A673 (cell line): ENCODE data around the gene ARPC1A. TPM values are rescaled to one million over a fixed set of nuclear protein-coding genes. Genes with fewer than 3 reads are reported as not detected.

Experiments used
- BruUV-seq: library from RNA; stranded (reverse); fragments of 400-500 nt; replicated peaks from 2 replicates; lab custom pipeline; 2021; lab: Mats Ljungman, UMichigan
- CTCF ChIA-PET: fragments of 300-600 bp; sonication (Branson Sonifier 250); formaldehyde crosslinking; loops from one replicate; lab custom pipeline; 2022; ENCODE audit warnings: antibody characterized with exemption; lab: Charles Lee
- POLR2A ChIA-PET: fragments of 300-600 bp; sonication (Branson Sonifier 250); formaldehyde crosslinking; loops from one replicate; lab custom pipeline; 2022; ENCODE audit warnings: antibody characterized with exemption; ENCODE audit not compliant: low non-redundant PET; lab: Charles Lee
- DNase-seq: peaks from one replicate; pipeline ENCODE4 v3.0.0-alpha.2; 2015; ENCODE audit warnings: low spot score
- H3K27ac ChIP-seq: fragments of 200-600 bp; sonication (generic); 2 replicates; pipeline ENCODE4 v1.5.1; 2016; ENCODE audit warnings: mixed run types, low read depth, mild to moderate bottlenecking, mixed read lengths, antibody characterized with exemption, low read length; ENCODE audit not compliant: poor library complexity, severe bottlenecking
- H3K27me3 ChIP-seq: fragments of 200-600 bp; sonication (generic); replicated peaks from 2 replicates; pipeline ENCODE4 v1.6.1; 2017; ENCODE audit warnings: mixed run types, low read depth, mild to moderate bottlenecking, mixed read lengths, antibody characterized with exemption, low read length; ENCODE audit not compliant: insufficient read depth, poor library complexity
- H3K36me3 ChIP-seq: fragments of 200-600 bp; sonication (generic); 2 replicates; pipeline ENCODE4 v1.6.1; 2016; ENCODE audit warnings: mixed run types, mild to moderate bottlenecking, mixed read lengths, antibody characterized with exemption, low read length; ENCODE audit not compliant: insufficient read depth, poor library complexity, severe bottlenecking
- H3K4me1 ChIP-seq: fragments of 200-600 bp; sonication (generic); 2 replicates; pipeline ENCODE4 v1.6.1; 2017; ENCODE audit warnings: mixed run types, mild to moderate bottlenecking, mixed read lengths, antibody characterized with exemption, low read length; ENCODE audit not compliant: insufficient read depth, poor library complexity, severe bottlenecking
- H3K4me3 ChIP-seq: fragments of 200-600 bp; sonication (generic); 2 replicates; pipeline ENCODE4 v1.5.1; 2016; ENCODE audit warnings: low read depth, mixed run types, mild to moderate bottlenecking, mixed read lengths, low read length; ENCODE audit not compliant: poor library complexity, severe bottlenecking
- H3K9me3 ChIP-seq: fragments of 200-600 bp; sonication (generic); 2 replicates; pipeline ENCODE4 v1.6.1; 2016; ENCODE audit warnings: mixed run types, low read depth, mild to moderate bottlenecking, mixed read lengths, antibody characterized with exemption, low read length; ENCODE audit not compliant: poor library complexity, severe bottlenecking
- EZH2 ChIP-seq: fragments of 200-600 bp; sonication (generic); IDR thresholded peaks from 2 replicates; pipeline ENCODE4 v1.6.1; 2017; ENCODE audit warnings: borderline replicate concordance, low read depth, mild to moderate bottlenecking, mixed read lengths, antibody characterized with exemption, low read length; ENCODE audit not compliant: poor library complexity, severe bottlenecking
- intact Hi-C: fragments of 100-400 bp; cut with micrococcal nuclease; formaldehyde crosslinking; loops from one replicate; pipeline ENCODE4 v1.10.0; 2022; ENCODE audit not compliant: unreplicated experiment
- total RNA-seq: library from RNA; stranded (reverse); gene quantifications from 2 replicates; pipeline ENCODE4 v1.2.3, GENCODE V29; 2021
- TF ChIP-seq, protein P1 (sequence below): fragments of 300-800, 200-600 bp; sonication (generic); conservative IDR thresholded peaks from 2 replicates; pipeline ENCODE4 v1.5.1; 2017; ENCODE audit warnings: low read depth, mild to moderate bottlenecking, antibody characterized with exemption, low read length, moderate library complexity, mixed read lengths

ARPC1A gene
- total RNA-seq, 1 experiment from 2014 or later = 167 TPM

GRCh38 chr7:99402854-99403253 lies 77.2 kb downstream of the ARPC1A start:
- Histone ChIP-seq H3K36me3 (peaks cover 58% of the 10 kb centered on the region), H3K4me3 (no peak overlapping the region), H3K27me3 (no peaks in the 10 kb centered on the region), H3K27ac (no peak overlapping the region), H3K9me3 (no peaks in the 10 kb centered on the region), H3K4me1 (peaks cover 15% of the 10 kb centered on the region)
- ChIA-PET CTCF (no interaction called here), POLR2A (no interaction called here)
- BruUV-seq = no TSS peak
- intact Hi-C loops = no loop called here
- no peak for DNase-seq
- TF ChIP-seq EZH2 = no peak
- TF ChIP-seq, protein P1, sequence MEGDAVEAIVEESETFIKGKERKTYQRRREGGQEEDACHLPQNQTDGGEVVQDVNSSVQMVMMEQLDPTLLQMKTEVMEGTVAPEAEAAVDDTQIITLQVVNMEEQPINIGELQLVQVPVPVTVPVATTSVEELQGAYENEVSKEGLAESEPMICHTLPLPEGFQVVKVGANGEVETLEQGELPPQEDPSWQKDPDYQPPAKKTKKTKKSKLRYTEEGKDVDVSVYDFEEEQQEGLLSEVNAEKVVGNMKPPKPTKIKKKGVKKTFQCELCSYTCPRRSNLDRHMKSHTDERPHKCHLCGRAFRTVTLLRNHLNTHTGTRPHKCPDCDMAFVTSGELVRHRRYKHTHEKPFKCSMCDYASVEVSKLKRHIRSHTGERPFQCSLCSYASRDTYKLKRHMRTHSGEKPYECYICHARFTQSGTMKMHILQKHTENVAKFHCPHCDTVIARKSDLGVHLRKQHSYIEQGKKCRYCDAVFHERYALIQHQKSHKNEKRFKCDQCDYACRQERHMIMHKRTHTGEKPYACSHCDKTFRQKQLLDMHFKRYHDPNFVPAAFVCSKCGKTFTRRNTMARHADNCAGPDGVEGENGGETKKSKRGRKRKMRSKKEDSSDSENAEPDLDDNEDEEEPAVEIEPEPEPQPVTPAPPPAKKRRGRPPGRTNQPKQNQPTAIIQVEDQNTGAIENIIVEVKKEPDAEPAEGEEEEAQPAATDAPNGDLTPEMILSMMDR = no peak

DNA sequence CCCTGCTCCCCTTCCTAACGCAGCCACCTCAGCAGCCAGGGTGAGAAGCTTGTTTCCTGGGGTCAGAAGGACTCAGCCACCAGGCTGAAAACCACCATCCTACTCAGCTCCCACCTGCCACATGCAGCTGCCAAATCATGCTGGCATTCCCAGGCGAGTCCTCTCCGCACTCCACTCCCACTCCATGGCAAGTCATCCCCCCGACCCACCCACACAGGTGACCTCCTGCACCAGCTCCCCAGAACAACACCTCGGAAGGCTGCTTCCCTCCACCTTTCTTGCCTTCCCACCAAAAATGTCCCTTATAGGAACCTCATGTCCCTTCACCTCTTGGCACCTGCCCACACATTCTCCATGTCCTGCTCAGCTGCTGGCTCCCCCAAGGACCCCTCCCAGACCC lies 78.1 kb downstream of the ARPC1A start:
- ChIA-PET CTCF (interaction anchor here (0.6 kb wide), 1 partner anchor 640 kb away, joined by 4 read pairs; no protein-coding TSS in a partner anchor), POLR2A (no interaction called here)
- H3K4me1 ChIP-seq = peaks cover 15% of the 10 kb centered on the region
- H3K9me3 ChIP-seq = no peaks in the 10 kb centered on the region
- DNase-seq = no peak
- H3K27me3 ChIP-seq = no peaks in the 10 kb centered on the region
- no TSS peak for BruUV-seq
- H3K27ac ChIP-seq = no peak overlapping the region
- TF ChIP-seq, protein P1 = no peak
- TF ChIP-seq EZH2 = no peak
- peaks cover 54% of the 10 kb centered on the region for H3K36me3 ChIP-seq
- intact Hi-C loops = no loop called here
- no peak overlapping the region for H3K4me3 ChIP-seq

DNA sequence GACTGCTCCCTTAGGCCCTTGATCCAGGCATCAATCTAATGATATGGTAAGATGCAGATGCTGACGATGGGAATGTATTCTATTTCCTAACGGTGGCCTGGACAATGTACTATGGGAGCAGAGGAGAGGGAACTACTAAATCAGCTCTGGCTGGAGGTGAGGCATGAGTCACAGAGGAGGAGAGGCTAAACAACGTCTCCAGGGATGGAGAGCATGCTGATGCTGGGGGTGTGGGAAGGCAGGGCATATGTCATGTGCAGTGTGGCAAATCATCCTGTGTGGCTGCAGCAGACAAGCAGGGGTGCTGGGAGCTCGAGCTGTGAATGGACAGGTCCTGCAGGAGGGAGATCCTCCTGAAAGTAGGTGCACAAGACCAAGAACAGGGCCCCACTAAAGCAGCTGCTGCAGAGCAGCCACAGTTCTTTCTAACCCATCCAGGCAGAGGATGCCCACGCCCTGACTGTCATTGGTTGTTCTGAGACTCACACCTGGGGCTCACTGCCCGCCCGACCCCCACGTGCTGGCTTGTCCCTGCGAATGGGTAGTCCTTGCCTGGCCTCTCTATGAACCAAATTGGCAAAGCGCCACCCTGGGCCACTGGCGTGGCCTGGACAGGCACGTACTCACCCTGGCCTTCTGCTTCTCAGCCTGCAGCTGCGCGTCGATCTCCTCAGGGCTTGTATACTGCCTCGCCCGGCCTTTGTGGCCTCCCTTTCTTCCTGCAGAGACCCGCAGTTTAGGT lies 78.7 kb downstream of the ARPC1A start:
- TF ChIP-seq, protein P1 = no peak
- no peak for TF ChIP-seq EZH2
- Histone ChIP-seq H3K27me3 (no peaks in the 10 kb centered on the region), H3K4me1 (peaks cover 15% of the 10 kb centered on the region), H3K4me3 (no peak overlapping the region), H3K9me3 (no peaks in the 10 kb centered on the region), H3K36me3 (peaks cover 53% of the 10 kb centered on the region), H3K27ac (no peak overlapping the region)
- CTCF ChIA-PET = interaction anchor here (0.6 kb wide), 1 partner anchor 15 kb away, joined by 8 read pairs; no protein-coding TSS in a partner anchor
- intact Hi-C loops = no loop called here
- BruUV-seq = no TSS peak
- DNase-seq = no peak
- POLR2A ChIA-PET = no interaction called here
